HG03439 (cell line): Measurements from ENCODE around the gene MIDN.
"Not testable (repeated sequence)": the region's sequence is repeated elsewhere in the genome, so short reads cannot be mapped to it uniquely, and the experiment has no call there.

Experiments
- ATAC-seq: cut with Tn5 transposase; IDR thresholded peaks from one replicate; pipeline ENCODE4 v1.9.1; 2021; ENCODE audit warnings: mild to moderate bottlenecking, moderate library complexity; ENCODE audit not compliant: unreplicated experiment

MIDN gene

GRCh38 chr19:1290196-1290702 lies 41.9 kb downstream of the MIDN start:
- ATAC-seq: no peak

GRCh38 chr19:1290703-1291651 lies 42.6 kb downstream of the MIDN start:
- no peak for ATAC-seq

GRCh38 chr19:1291761-1292418 lies 43.5 kb downstream of the MIDN start:
- no peak for ATAC-seq

GRCh38 chr19:1292419-1293151 lies 44.2 kb downstream of the MIDN start:
- ATAC-seq: no peak

- no peak for ATAC-seq
These were observed 45.6 kb downstream of the MIDN start for GRCh38 chr19:1293782-1294604.

GRCh38 chr19:1294688-1295087 lies 46.3 kb downstream of the MIDN start:
- ATAC-seq: no peak

- ATAC-seq: no peak
These were observed 47.0 kb downstream of the MIDN start for GRCh38 chr19:1295169-1296012.

- ATAC-seq: no peak
These were observed 47.7 kb downstream of the MIDN start for GRCh38 chr19:1296078-1296477.

- no peak for ATAC-seq
These were observed 48.3 kb downstream of the MIDN start for GRCh38 chr19:1296575-1297271.

- no peak for ATAC-seq
These were observed 49.9 kb downstream of the MIDN start for GRCh38 chr19:1298235-1298634.

- ATAC-seq: no peak
These were observed 51.4 kb downstream of the MIDN start for GRCh38 chr19:1299801-1300200.

GRCh38 chr19:1300744-1301490 lies 52.5 kb downstream of the MIDN start:
- ATAC-seq: no peak

- ATAC-seq: no peak
These were observed 54.3 kb downstream of the MIDN start for GRCh38 chr19:1302533-1303239.

GRCh38 chr19:1304197-1304924 lies 56.0 kb downstream of the MIDN start:
- ATAC-seq: no peak

GRCh38 chr19:1305354-1305753 lies 57.0 kb downstream of the MIDN start:
- not testable (repeated sequence) for ATAC-seq

GRCh38 chr19:1307320-1307719 lies 58.9 kb downstream of the MIDN start:
- ATAC-seq: no peak

- no peak for ATAC-seq
These were observed 59.4 kb downstream of the MIDN start for GRCh38 chr19:1307755-1308303.
